Mammary microvascular endothelial cell (primary cell): ENCODE measurements around the gene CAMK1G. TPM values are rescaled to one million over a fixed set of nuclear protein-coding genes. Genes with fewer than 3 reads are reported as not detected.

ENCODE experiments used
- total RNA-seq: library from RNA; depleted of rRNA; stranded (reverse); fragments of >200 nt; gene quantifications from 2 replicates; pipeline ENCODE4 v1.2.3, GENCODE V29; 2015

CAMK1G gene
- total RNA-seq, result not detected in 2 replicates

GRCh38 chr1:209583408-209583807 lies at the start of gene CAMK1G:
Gene CAMK1G (plus strand): TSS chr1:209583714. CDS start chr1:209594984, 11,270 bp downstream.

GRCh38 chr1:209652121-209652735 lies 68.7 kb downstream of the CAMK1G start, which contains the start of gene LAMB3:
Gene LAMB3 (minus strand): TSS chr1:209652425. CDS start chr1:209650944, 1,481 bp downstream.

Other genes with a start within 250 kb of the CAMK1G start
- gene LAMB3, start 68.7 kb downstream of the CAMK1G start, total RNA-seq, result 33.9 and 40.1 TPM in 2 replicates
- gene G0S2, start 91.7 kb downstream of the CAMK1G start, total RNA-seq, result 52.2 and 54.6 TPM in 2 replicates
- gene HSD11B1, start 121.1 kb downstream of the CAMK1G start, total RNA-seq, result 0.10 and 0.13 TPM in 2 replicates
- gene TRAF3IP3, start 172.3 kb downstream of the CAMK1G start, total RNA-seq, result not detected in 2 replicates
- 1.9 and 2.5 TPM in 2 replicates for gene C1orf74, start 200.8 kb downstream of the CAMK1G start, total RNA-seq
- 0.33 and 0.44 TPM in 2 replicates for gene IRF6, start 222.4 kb downstream of the CAMK1G start, total RNA-seq
- gene UTP25, start 244.3 kb downstream of the CAMK1G start, total RNA-seq, result 9.3 and 12.3 TPM in 2 replicates